Fibroblast of pulmonary artery (primary cell): ENCODE measurements around the gene NR2F1-AS1.

Experiments used
- DNase-seq: peaks from one replicate; pipeline ENCODE4 v3.0.0-alpha.2; 2010; ENCODE audit warnings: low read depth
- H3K4me3 ChIP-seq: replicated peaks from 2 replicates; pipeline ENCODE4 v1.5.1; 2011; ENCODE audit warnings: low read depth, mild to moderate bottlenecking, control low read depth, low read length, moderate library complexity
- TF ChIP-seq, protein P1 (sequence below): IDR thresholded peaks from 2 replicates; pipeline ENCODE4 v1.5.1; 2011; ENCODE audit warnings: mild to moderate bottlenecking, control low read depth, low read length, inconsistent platforms; ENCODE audit errors: missing control alignments

The NR2F1-AS1 gene

DNA sequence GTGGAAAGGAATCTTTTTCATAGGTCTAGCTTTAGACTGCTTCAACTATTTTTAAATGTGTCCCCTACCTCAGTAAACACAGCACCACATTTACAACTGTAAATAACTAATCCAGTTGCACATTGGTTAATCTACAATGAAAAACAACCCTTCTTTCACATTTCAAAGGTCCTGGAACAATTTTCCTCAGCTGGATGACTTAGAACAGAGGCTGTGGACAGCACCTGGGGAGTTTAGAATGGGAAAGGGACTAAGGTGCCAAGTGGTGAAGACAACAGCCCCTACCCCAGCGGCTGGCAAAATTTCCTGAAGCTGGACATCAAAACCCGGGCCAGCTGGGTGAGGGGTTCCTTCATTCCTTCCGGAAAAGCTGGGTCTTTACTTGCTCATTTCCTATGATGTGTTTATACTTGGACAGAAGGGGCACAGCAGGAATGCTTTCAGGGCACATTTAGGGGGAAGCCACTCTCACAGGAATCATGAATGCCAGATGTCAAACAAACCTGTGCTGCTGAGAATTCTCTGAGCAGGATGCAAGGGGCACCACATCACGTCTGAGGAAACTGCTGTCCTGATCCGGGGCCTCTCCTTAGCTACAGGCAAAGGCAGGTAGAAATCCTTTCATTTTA, 158.3 kb downstream of the NR2F1-AS1 start:
- no peak overlapping the region for H3K4me3 ChIP-seq
- TF ChIP-seq, protein P1, sequence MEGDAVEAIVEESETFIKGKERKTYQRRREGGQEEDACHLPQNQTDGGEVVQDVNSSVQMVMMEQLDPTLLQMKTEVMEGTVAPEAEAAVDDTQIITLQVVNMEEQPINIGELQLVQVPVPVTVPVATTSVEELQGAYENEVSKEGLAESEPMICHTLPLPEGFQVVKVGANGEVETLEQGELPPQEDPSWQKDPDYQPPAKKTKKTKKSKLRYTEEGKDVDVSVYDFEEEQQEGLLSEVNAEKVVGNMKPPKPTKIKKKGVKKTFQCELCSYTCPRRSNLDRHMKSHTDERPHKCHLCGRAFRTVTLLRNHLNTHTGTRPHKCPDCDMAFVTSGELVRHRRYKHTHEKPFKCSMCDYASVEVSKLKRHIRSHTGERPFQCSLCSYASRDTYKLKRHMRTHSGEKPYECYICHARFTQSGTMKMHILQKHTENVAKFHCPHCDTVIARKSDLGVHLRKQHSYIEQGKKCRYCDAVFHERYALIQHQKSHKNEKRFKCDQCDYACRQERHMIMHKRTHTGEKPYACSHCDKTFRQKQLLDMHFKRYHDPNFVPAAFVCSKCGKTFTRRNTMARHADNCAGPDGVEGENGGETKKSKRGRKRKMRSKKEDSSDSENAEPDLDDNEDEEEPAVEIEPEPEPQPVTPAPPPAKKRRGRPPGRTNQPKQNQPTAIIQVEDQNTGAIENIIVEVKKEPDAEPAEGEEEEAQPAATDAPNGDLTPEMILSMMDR: no peak
- DNase-seq: no peak

- no peak overlapping the region for H3K4me3 ChIP-seq
- DNase-seq: no peak
- TF ChIP-seq, protein P1: no peak
Measured at GRCh38 chr5:93421987-93422401, 159.0 kb downstream of the NR2F1-AS1 start.

DNA sequence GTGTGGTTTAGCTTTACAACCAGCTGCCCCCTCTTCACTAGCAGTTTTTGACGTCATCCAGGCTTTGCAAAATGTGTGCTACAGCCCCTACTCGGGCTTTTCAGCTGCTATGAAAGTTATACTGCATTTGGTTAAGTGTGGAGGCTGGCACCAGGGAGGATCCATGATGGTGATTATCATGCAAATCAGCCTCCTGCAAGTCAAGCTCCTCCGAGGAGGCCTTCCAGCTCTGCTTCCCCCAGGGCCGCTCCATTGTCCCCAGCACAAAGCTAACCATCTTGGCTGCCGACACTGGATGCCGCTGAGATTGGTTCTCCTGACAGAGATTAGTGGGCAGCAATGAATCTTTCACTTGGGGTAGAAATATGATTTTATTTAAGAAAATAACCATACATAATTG, 159.6 kb downstream of the NR2F1-AS1 start:
- DNase-seq: no peak
- no peak overlapping the region for H3K4me3 ChIP-seq
- TF ChIP-seq, protein P1: no peak

DNA sequence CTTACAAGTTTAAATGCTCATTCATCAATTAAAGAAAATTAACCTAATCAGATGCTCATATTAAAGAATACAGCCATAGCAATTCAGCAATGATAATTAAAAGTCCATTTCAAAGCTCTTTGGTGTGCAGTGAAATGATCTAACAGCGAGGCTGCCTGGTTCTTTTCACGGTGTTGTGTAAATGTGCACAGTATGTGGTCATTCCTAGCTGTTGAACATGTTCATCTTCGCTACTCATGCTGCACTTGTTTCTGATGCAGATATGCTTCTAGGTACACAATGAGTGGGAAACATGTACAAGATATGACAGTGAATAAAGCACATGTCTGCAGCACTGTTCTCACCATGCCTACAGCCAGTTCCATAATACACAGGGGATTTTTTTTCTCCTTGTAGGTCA, 163.5 kb downstream of the NR2F1-AS1 start:
- TF ChIP-seq, protein P1: no peak
- no peak overlapping the region for H3K4me3 ChIP-seq
- no peak for DNase-seq

DNA sequence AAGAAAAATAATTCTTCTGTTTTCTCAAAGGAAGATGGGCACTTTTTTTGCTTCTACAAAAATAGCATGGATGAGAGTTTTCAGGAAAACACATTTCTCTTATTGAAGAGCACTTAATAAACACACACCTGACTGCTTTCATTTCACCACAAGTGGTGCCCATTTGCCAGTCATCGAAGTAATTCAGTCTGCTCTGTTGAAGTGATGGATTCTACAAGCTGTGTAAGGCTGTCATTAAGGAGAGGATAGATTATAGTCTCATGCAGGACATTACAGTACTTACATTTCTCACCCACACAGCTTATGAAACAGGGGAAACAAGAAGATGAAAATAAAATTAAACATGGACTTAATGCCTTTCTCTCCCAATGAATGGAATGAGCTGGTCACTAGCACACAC, 165.2 kb downstream of the NR2F1-AS1 start:
- no peak overlapping the region for H3K4me3 ChIP-seq
- TF ChIP-seq, protein P1: no peak
- DNase-seq: no peak

- H3K4me3 ChIP-seq: no peak overlapping the region
- DNase-seq: no peak
- TF ChIP-seq, protein P1: no peak
Measured at GRCh38 chr5:93411716-93412115, 169.3 kb downstream of the NR2F1-AS1 start.

GRCh38 chr5:93409691-93410090, 171.3 kb downstream of the NR2F1-AS1 start:
- no peak for DNase-seq
- TF ChIP-seq, protein P1: no peak
- no peak overlapping the region for H3K4me3 ChIP-seq
